HUES48 (cell line): Measurements from ENCODE around the gene AOAH.
A peak's percentile ranks its signal among the peaks of the same experiment; 100 is the strongest.

Source experiments
- H3K27ac ChIP-seq: one replicate; pipeline ENCODE4 v1.7.0; 2013; ENCODE audit warnings: low read depth, low read length, inconsistent platforms
- H3K27me3 ChIP-seq: 2 replicates; pipeline ENCODE4 v1.6.1; 2013; ENCODE audit warnings: mild to moderate bottlenecking, low read length; ENCODE audit not compliant: control insufficient read depth, insufficient read depth
- H3K36me3 ChIP-seq: 2 replicates; pipeline ENCODE4 v1.6.1; 2013; ENCODE audit warnings: low read length; ENCODE audit not compliant: control insufficient read depth, insufficient read depth
- H3K4me1 ChIP-seq: 2 replicates; pipeline ENCODE4 v1.6.1; 2013; ENCODE audit warnings: mild to moderate bottlenecking, low read length; ENCODE audit not compliant: control insufficient read depth, insufficient read depth
- H3K4me3 ChIP-seq: 2 replicates; pipeline ENCODE4 v1.5.1; 2013; ENCODE audit warnings: mild to moderate bottlenecking, low read depth, low read length
- H3K9ac ChIP-seq: 2 replicates; pipeline ENCODE4 v1.6.1; 2013; ENCODE audit warnings: mild to moderate bottlenecking, low read depth, low read length, moderate library complexity
- H3K9me3 ChIP-seq: 2 replicates; pipeline ENCODE4 v1.6.1; 2013; ENCODE audit warnings: low read length; ENCODE audit not compliant: control insufficient read depth, insufficient read depth

The AOAH gene

GRCh38 chr7:36613031-36613614 lies 111.2 kb downstream of the AOAH start:
- H3K4me1 ChIP-seq = peaks cover 15% of the 10 kb centered on the region
- no peaks in the 10 kb centered on the region for H3K36me3 ChIP-seq
- H3K4me3 ChIP-seq = no peak overlapping the region
- H3K27ac ChIP-seq = no peak overlapping the region
- H3K9ac ChIP-seq = no peak overlapping the region
- H3K27me3 ChIP-seq = no peaks in the 10 kb centered on the region
- H3K9me3 ChIP-seq = no peaks in the 10 kb centered on the region

DNA sequence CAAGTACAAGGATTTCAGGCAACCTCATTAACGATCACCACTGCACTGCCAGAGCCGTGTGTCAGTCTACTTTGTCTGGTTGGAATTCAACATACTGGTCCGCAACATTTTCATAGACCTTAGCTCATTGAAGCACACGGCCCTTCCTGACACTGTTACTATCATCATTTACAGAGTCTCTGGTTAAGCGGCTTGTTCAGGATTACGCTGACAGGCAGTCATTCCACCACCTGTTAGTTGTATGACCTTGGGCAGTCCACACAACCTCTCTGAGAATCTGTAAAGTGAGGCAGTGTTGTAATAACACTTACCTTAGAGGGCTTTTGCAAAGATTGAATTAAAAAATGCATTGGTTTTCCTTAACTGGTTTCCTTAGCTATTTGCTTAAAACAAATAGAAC lies 112.6 kb downstream of the AOAH start:
- Histone ChIP-seq H3K27ac (no peak overlapping the region), H3K36me3 (no peaks in the 10 kb centered on the region), H3K27me3 (no peaks in the 10 kb centered on the region), H3K4me1 (peaks cover 23% of the 10 kb centered on the region), H3K9ac (peak overlapping the region; percentile 15; the same call in 1 of the 2 replicates), H3K4me3 (no peak overlapping the region), H3K9me3 (no peaks in the 10 kb centered on the region)

DNA sequence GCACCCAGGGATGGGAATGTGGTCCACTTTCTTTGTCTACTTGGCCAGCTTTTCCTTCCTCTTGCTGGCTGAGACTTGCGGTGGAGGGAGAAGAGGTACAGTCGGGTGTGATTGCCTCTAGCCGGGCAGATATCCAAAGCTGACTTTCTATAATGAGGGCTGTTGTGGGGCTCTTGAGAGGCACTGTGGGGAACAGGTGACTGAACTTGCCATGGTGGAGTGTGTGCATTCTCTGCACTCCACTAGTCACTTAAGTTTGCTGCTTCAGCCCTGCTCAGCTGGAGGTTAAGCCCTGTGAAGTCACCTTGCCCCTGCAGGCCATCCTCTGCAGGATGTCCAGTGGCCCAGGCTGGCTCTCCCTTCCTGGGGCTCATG lies 116.6 kb downstream of the AOAH start:
- H3K36me3 ChIP-seq = no peaks in the 10 kb centered on the region

DNA sequence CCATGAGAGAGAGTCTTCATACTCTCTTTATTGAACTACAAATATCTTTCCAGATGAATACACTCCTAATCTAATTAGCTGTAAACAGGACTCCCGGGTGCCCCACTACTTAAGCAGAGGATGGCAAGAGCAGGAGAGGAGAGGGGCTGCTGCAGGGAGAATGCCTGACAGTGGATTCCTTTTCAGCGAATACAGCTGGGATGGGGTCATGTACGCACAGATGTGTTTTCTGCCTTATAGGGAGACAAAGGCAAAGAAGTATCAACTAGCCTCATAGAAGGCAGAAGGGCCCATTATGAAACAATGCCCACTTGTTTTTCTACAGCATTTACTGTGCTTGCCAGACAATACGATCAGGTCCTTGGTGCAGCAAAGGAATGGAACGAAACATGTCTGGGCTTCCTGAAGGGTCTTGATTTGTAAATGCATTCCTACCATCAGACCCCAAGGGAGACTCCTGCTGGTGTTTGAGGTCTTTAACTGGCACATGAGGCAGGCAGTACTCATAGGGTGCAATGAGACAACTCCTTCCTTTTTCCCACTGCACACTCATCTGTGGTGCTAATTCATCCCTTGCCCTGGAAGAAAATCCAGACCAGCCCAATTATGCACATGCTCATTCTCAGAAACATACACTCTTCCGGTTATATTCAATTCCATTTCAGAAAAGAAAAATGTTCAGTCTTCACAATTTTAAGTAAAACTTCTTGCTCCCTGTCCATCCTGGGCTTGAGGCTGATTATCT lies 117.1 kb downstream of the AOAH start:
- Histone ChIP-seq H3K9ac (no peak overlapping the region), H3K36me3 (no peaks in the 10 kb centered on the region), H3K27me3 (no peaks in the 10 kb centered on the region), H3K4me1 (peaks cover 15% of the 10 kb centered on the region), H3K27ac (no peak overlapping the region), H3K4me3 (no peak overlapping the region), H3K9me3 (no peaks in the 10 kb centered on the region)

More for the DNA sequence above, 116.6 kb downstream of the AOAH start:
- H3K27ac ChIP-seq = no peak overlapping the region
- peaks cover 15% of the 10 kb centered on the region for H3K4me1 ChIP-seq
- H3K27me3 ChIP-seq = no peaks in the 10 kb centered on the region
- no peaks in the 10 kb centered on the region for H3K9me3 ChIP-seq
- no peak overlapping the region for H3K9ac ChIP-seq
- H3K4me3 ChIP-seq = no peak overlapping the region

DNA sequence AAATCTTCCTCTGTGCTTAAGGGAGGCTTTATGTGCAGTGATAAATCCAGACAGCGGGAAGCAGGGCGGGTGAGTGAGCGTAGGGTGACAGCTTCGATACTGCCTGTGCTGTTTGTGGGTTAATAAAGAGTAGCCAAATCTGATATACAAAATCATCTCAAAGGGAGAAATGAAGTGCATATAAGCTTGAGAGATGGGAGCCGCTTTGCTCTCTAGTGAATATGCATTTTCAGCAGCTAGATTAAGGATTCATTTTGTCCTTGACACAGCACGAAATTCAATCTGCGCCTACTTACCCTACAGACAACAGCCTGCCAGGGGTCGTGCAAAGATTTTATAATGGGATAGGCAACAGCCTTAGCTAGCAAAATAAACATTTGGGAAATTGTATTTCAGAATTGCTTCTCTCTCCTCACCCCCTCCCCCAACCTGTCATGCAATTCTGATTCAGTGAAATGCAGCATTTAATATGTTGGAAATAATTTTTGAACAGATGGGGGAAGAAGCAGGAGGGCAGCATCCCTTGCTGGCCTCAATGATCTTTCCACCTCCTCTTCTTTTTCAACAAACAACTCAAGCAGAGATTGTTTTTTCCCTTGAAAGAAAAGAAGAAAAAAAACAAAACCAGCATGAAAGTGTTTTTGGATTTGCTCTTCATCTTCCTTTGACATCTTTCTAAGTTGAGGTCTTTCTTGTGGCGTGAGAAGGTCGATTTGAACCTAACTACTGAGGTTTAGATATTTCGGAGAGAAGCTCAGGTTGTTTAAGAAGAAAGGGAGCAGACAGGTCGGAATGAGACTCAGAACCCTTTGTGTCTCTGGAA lies 117.9 kb downstream of the AOAH start:
- Histone ChIP-seq H3K4me1 (peaks cover 15% of the 10 kb centered on the region), H3K9ac (no peak overlapping the region), H3K27ac (no peak overlapping the region), H3K27me3 (no peaks in the 10 kb centered on the region), H3K9me3 (no peaks in the 10 kb centered on the region), H3K4me3 (no peak overlapping the region), H3K36me3 (no peaks in the 10 kb centered on the region)

DNA sequence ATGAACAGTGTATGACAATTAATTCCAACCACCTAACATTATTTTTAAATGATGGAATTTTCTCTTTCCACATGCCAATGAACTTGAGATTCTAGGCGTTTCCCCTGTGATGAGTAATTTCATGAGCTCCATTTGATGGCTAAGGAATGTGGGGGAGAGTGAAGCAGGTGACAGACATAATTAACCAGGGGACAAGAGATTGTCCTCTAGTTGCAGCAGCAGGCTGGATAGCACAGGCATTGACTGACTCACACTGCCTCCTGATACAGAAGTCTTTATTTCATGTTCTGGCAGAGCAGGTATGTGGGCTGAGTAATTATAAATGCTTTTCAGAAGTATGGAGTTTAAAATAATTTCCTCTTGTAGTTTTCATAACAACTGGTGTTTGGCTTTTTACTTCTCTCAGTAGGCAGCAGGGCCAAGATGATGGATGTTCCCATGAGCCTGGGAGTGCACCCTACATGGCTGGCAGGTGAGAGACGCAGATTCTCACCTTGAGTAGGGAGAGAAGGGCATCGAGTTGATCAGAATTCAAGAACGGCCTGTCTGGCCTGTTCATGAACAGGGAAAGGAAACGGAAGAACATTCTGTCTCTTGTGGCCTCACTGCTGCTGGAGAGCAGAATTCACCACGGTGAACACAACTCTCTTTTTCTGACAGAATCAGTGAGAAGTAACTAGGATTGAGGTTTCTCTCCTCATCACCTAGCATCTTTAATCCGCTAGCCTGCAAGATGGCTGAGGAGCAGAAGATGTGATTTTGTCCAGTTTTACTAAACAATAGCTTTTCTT lies 118.8 kb downstream of the AOAH start:
- peaks cover 13% of the 10 kb centered on the region for H3K4me1 ChIP-seq
- H3K4me3 ChIP-seq = no peak overlapping the region
- H3K36me3 ChIP-seq = no peaks in the 10 kb centered on the region
- H3K27me3 ChIP-seq = no peaks in the 10 kb centered on the region
- H3K9me3 ChIP-seq = no peaks in the 10 kb centered on the region
- no peak overlapping the region for H3K27ac ChIP-seq
- no peak overlapping the region for H3K9ac ChIP-seq

DNA sequence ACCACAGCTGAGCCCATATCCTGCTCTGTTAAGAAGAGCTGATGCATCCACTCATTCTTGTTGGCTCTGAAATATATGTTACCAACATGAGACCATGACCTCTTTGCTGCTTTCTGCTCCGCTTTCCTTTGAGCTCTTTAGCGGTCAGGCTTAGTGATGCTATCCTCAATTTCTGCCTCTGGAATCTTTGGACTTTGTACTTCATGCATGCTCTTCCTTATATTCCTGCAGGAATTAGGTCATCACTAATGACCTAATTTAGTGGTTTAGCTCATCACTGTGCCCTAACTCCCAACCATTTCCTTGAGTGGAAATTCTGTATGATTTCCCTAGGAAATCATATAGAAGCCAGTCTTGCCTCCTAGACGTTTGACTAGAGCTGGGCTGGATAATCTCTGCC lies 119.5 kb downstream of the AOAH start:
- Histone ChIP-seq H3K27me3 (no peaks in the 10 kb centered on the region), H3K9ac (no peak overlapping the region), H3K36me3 (no peaks in the 10 kb centered on the region), H3K4me1 (peaks cover 13% of the 10 kb centered on the region), H3K9me3 (no peaks in the 10 kb centered on the region), H3K27ac (no peak overlapping the region), H3K4me3 (no peak overlapping the region)

GRCh38 chr7:36602934-36603887 lies 121.1 kb downstream of the AOAH start:
- Histone ChIP-seq H3K36me3 (no peaks in the 10 kb centered on the region), H3K4me1 (peaks cover 13% of the 10 kb centered on the region), H3K27me3 (no peaks in the 10 kb centered on the region), H3K9ac (no peak overlapping the region), H3K4me3 (no peak overlapping the region), H3K27ac (no peak overlapping the region), H3K9me3 (no peaks in the 10 kb centered on the region)

GRCh38 chr7:36602511-36602910 lies 121.8 kb downstream of the AOAH start:
- H3K27me3 ChIP-seq = no peaks in the 10 kb centered on the region
- H3K4me3 ChIP-seq = no peak overlapping the region
- no peaks in the 10 kb centered on the region for H3K36me3 ChIP-seq
- H3K9ac ChIP-seq = no peak overlapping the region
- no peak overlapping the region for H3K27ac ChIP-seq
- no peaks in the 10 kb centered on the region for H3K9me3 ChIP-seq
- peaks cover 13% of the 10 kb centered on the region for H3K4me1 ChIP-seq

DNA sequence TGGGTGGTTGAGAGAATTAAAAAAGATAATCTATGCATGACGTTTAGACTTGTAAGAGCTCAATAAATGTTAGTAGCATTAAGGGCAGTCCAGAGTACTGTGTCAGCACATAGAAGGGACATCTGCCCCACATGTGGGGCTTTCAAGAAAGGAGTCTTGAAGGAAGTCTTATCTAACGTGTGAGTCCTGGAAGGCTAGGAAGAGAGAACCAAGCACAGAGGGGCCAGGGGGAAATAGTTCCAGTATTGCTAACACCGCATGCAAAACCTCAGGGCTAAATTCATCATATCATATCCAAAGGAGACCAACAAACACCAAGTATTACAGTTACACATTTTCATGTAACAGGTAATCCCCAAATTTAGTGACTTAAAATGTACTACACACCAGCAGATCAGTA lies 122.7 kb downstream of the AOAH start:
- Histone ChIP-seq H3K4me3 (no peak overlapping the region), H3K27ac (no peak overlapping the region), H3K9ac (no peak overlapping the region), H3K27me3 (no peaks in the 10 kb centered on the region), H3K9me3 (no peaks in the 10 kb centered on the region), H3K4me1 (peaks cover 4% of the 10 kb centered on the region), H3K36me3 (no peaks in the 10 kb centered on the region)
